H9 (cell line): ENCODE results near the gene BNIP1. TPM values are rescaled to one million over a fixed set of nuclear protein-coding genes. Genes with fewer than 3 reads are reported as not detected.
"Not testable (repeated sequence)": the region's sequence is repeated elsewhere in the genome, so short reads cannot be mapped to it uniquely, and the experiment has no call there.

Experiments
- DNase-seq: peaks from one replicate; pipeline ENCODE4 v3.0.0-alpha.2; 2017
- H2AFZ ChIP-seq: one replicate; pipeline ENCODE4 v1.6.1; 2013; ENCODE audit warnings: mild to moderate bottlenecking, low read length, control low read depth, moderate library complexity
- H2AK5ac ChIP-seq: 2 replicates; pipeline ENCODE4 v1.6.1; 2013; ENCODE audit warnings: low read length, control low read depth, mixed read lengths; ENCODE audit not compliant: insufficient read length
- H2BK120ac ChIP-seq: one replicate; pipeline ENCODE4 v1.6.1; 2013; ENCODE audit warnings: low read depth, mild to moderate bottlenecking, low read length, control low read depth, inconsistent platforms; ENCODE audit not compliant: poor library complexity, severe bottlenecking
- H2BK12ac ChIP-seq: 2 replicates; pipeline ENCODE4 v1.6.1; 2013; ENCODE audit warnings: low read length, control low read depth, mixed read lengths, low read depth; ENCODE audit not compliant: insufficient read length
- H2BK15ac ChIP-seq: 2 replicates; pipeline ENCODE4 v1.6.1; 2013; ENCODE audit warnings: low read depth, low read length, control low read depth
- H2BK20ac ChIP-seq: one replicate; pipeline ENCODE4 v1.6.1; 2013; ENCODE audit warnings: low read depth, mild to moderate bottlenecking, low read length, control low read depth, inconsistent platforms; ENCODE audit not compliant: poor library complexity, severe bottlenecking
- H2BK5ac ChIP-seq: 2 replicates; pipeline ENCODE4 v1.6.1; 2013; ENCODE audit warnings: low read length, control low read depth, mixed read lengths; ENCODE audit not compliant: insufficient read length
- H3K14ac ChIP-seq: 2 replicates; pipeline ENCODE4 v1.6.1; 2013; ENCODE audit warnings: low read length, control low read depth; ENCODE audit not compliant: insufficient read depth
- H3K18ac ChIP-seq: 2 replicates; pipeline ENCODE4 v1.6.1; 2013; ENCODE audit warnings: low read depth, mild to moderate bottlenecking, mixed read lengths, low read length, control low read depth; ENCODE audit not compliant: insufficient read length
- H3K23ac ChIP-seq: 2 replicates; pipeline ENCODE4 v1.6.1; 2013; ENCODE audit warnings: low read length, control low read depth, mixed read lengths, low read depth; ENCODE audit not compliant: insufficient read length
- H3K23me2 ChIP-seq: 2 replicates; pipeline ENCODE4 v1.6.1; 2013; ENCODE audit warnings: low read depth, mild to moderate bottlenecking, mixed read lengths, low read length, control low read depth; ENCODE audit not compliant: insufficient read length, poor library complexity, severe bottlenecking
- H3K27ac ChIP-seq: 2 replicates; pipeline ENCODE4 v1.5.1; 2013; ENCODE audit warnings: low read length, control low read depth, mixed read lengths, low read depth; ENCODE audit not compliant: insufficient read length
- H3K27me3 ChIP-seq: 2 replicates; pipeline ENCODE4 v1.6.1; 2013; ENCODE audit warnings: low read length, control low read depth, inconsistent platforms; ENCODE audit not compliant: insufficient read depth
- H3K4ac ChIP-seq: 2 replicates; pipeline ENCODE4 v1.6.1; 2013; ENCODE audit warnings: low read depth, mild to moderate bottlenecking, control low read depth, inconsistent platforms, low read length, moderate library complexity
- H3K4me1 ChIP-seq: 2 replicates; pipeline ENCODE4 v1.6.1; 2013; ENCODE audit warnings: low read length, control low read depth, inconsistent platforms; ENCODE audit not compliant: insufficient read depth
- H3K4me2 ChIP-seq: 2 replicates; pipeline ENCODE4 v1.6.1; 2013; ENCODE audit warnings: low read length, control low read depth, mixed read lengths; ENCODE audit not compliant: insufficient read length, insufficient read depth
- H3K56ac ChIP-seq: 2 replicates; pipeline ENCODE4 v1.6.1; 2013; ENCODE audit warnings: low read depth, mild to moderate bottlenecking, mixed read lengths, low read length, control low read depth; ENCODE audit not compliant: insufficient read length
- H3K79me1 ChIP-seq: 2 replicates; pipeline ENCODE4 v1.6.1; 2013; ENCODE audit warnings: low read depth, mild to moderate bottlenecking, moderate library complexity, low read length, control low read depth, inconsistent platforms; ENCODE audit not compliant: insufficient read depth, poor library complexity, severe bottlenecking
- H3K79me2 ChIP-seq: 2 replicates; pipeline ENCODE4 v1.6.1; 2013; ENCODE audit warnings: low read length, control low read depth, inconsistent platforms; ENCODE audit not compliant: insufficient read depth
- H3K9ac ChIP-seq: 2 replicates; pipeline ENCODE4 v1.6.1; 2013; ENCODE audit warnings: low read length, control low read depth, mixed read lengths; ENCODE audit not compliant: insufficient read length; ENCODE audit errors: extremely low read depth
- H3K9me3 ChIP-seq: one replicate; pipeline ENCODE4 v1.6.1; 2013; ENCODE audit warnings: low read depth, low read length, inconsistent platforms; ENCODE audit not compliant: control insufficient read depth
- H3T11ph ChIP-seq: one replicate; pipeline ENCODE4 v1.6.1; 2013; ENCODE audit warnings: mild to moderate bottlenecking, low read length, control low read depth, inconsistent platforms
- H4K20me1 ChIP-seq: one replicate; pipeline ENCODE4 v1.6.1; 2013; ENCODE audit not compliant: control insufficient read depth, insufficient read length, insufficient read depth
- H4K5ac ChIP-seq: 2 replicates; pipeline ENCODE4 v1.6.1; 2013; ENCODE audit warnings: low read depth, mild to moderate bottlenecking, mixed read lengths, low read length, control low read depth; ENCODE audit not compliant: insufficient read length
- H4K8ac ChIP-seq: replicated peaks from 2 replicates; pipeline ENCODE4 v1.6.1; 2013; ENCODE audit warnings: low read length, control low read depth, mixed read lengths, low read depth; ENCODE audit not compliant: insufficient read length
- H4K91ac ChIP-seq: 2 replicates; pipeline ENCODE4 v1.6.1; 2013; ENCODE audit warnings: low read depth, mild to moderate bottlenecking, moderate library complexity, mixed read lengths, low read length, control low read depth; ENCODE audit not compliant: insufficient read length
- H3K27ac Mint-ChIP-seq, 3 experiments: 2 replicates in 2 of 3; 3 replicates in 1 of 3; pipeline ENCODE4 v1.8.0; 2020 to 2021; ENCODE audit warnings: mixed read lengths in 3 of 3, mild to moderate bottlenecking in 1 of 3, moderate library complexity in 1 of 3
- H3K27me3 Mint-ChIP-seq: 2 replicates; pipeline ENCODE4 v1.8.0; 2021; ENCODE audit warnings: low read depth, mild to moderate bottlenecking, moderate library complexity, mixed read lengths
- H3K36me3 Mint-ChIP-seq, 3 experiments: 2 replicates in 2 of 3; 3 replicates in 1 of 3; pipeline ENCODE4 v1.8.0; 2020 to 2021; ENCODE audit warnings: low read depth in 3 of 3, mixed read lengths in 3 of 3; ENCODE audit not compliant: insufficient read depth in 1 of 3
- H3K4me1 Mint-ChIP-seq, 2 experiments: 2 replicates each; pipeline ENCODE4 v1.8.0; 2020; ENCODE audit warnings: mixed read lengths in 2 of 2
- H3K4me3 Mint-ChIP-seq, 2 experiments: 2 replicates in 1 of 2; 3 replicates in 1 of 2; pipeline ENCODE4 v1.8.0; 2020 to 2021; ENCODE audit warnings: mild to moderate bottlenecking in 2 of 2, mixed read lengths in 2 of 2, moderate library complexity in 1 of 2
- H3K9me3 Mint-ChIP-seq, 2 experiments: 2 replicates in 1 of 2; 3 replicates in 1 of 2; pipeline ENCODE4 v1.8.0; 2020; ENCODE audit warnings: mild to moderate bottlenecking in 2 of 2, mixed read lengths in 2 of 2, moderate library complexity in 1 of 2
- CTCF ChIP-seq: fragments of 200-600 bp; sonication (generic); conservative IDR thresholded peaks from 3 replicates; pipeline ENCODE4 v1.8.0; 2021; ENCODE audit warnings: antibody characterized with exemption, mild to moderate bottlenecking
- WGBS: extraction: QIAGEN DNeasy Blood & Tissue Kit; methylation state at CpG from one replicate; pipeline ENCODE4 v1.1.7; 2013; ENCODE audit warnings: missing lambda C conversion rate, low lambda C conversion rate, mixed read lengths; ENCODE audit not compliant: insufficient read length; ENCODE audit errors: extremely low coverage; 5-methylcytosine and 5-hydroxymethylcytosine counted together
- total RNA-seq: library from RNA; stranded (reverse); gene quantifications from 2 replicates; pipeline ENCODE4 v1.2.1, GENCODE V29; 2021

Gene BNIP1
- total RNA-seq, 1 experiment from 2014 or later, result 8.8 TPM

GRCh38 chr5:173153842-173154241, 9.5 kb downstream of the BNIP1 start:
- H3K9me3 Mint-ChIP-seq, result no peaks in the 10 kb centered on the region
- Histone ChIP-seq H3K27me3 (no peaks in the 10 kb centered on the region), H4K91ac (no peak overlapping the region), H4K8ac (no peak overlapping the region), H3K4me1 (no peaks in the 10 kb centered on the region), H2BK12ac (no peak overlapping the region), H2BK120ac (no peak overlapping the region), H2BK15ac (no peak overlapping the region), H2AK5ac (no peak overlapping the region), H2BK5ac (no peak overlapping the region), H4K20me1 (no peaks in the 10 kb centered on the region), H2AFZ (no peak overlapping the region), H3K18ac (no peak overlapping the region), H4K5ac (no peak overlapping the region), H3K4ac (no peak overlapping the region), H3K9me3 (no peaks in the 10 kb centered on the region), H3K23ac (no peak overlapping the region), H3K79me1 (no peaks in the 10 kb centered on the region), H3T11ph (no peak overlapping the region), H3K23me2 (no peaks in the 10 kb centered on the region), H3K4me2 (no peak overlapping the region), H3K79me2 (no peaks in the 10 kb centered on the region), H2BK20ac (peak overlapping the region; percentile 83), H3K9ac (no peak overlapping the region), H3K27ac (no peak overlapping the region), H3K14ac (no peak overlapping the region), H3K56ac (no peak overlapping the region)
- no peak for TF ChIP-seq CTCF
- no peak overlapping the region for H3K4me3 Mint-ChIP-seq
- WGBS, result no CpG with 5 or more reads among the region's 7 CpGs
- no peaks in the 10 kb centered on the region for H3K4me1 Mint-ChIP-seq
- no peaks in the 10 kb centered on the region for H3K27me3 Mint-ChIP-seq
- DNase-seq, result no peak
- peaks cover 5 to 39% (median 29%) of the 10 kb centered on the region in 3 experiments for H3K36me3 Mint-ChIP-seq
- H3K27ac Mint-ChIP-seq, result peak overlapping the region in 1 of 3 experiments; percentile 32; a peak in 1 of 7 replicates

GRCh38 chr5:173154619-173155018, 10.3 kb downstream of the BNIP1 start:
- H2BK12ac ChIP-seq, H3K27me3 Mint-ChIP-seq, H2AK5ac ChIP-seq, H2AFZ ChIP-seq, H3K27ac Mint-ChIP-seq, H3K23me2 ChIP-seq, H3K9ac ChIP-seq, H3K4me1 ChIP-seq, H3K4me1 Mint-ChIP-seq, H3K56ac ChIP-seq, H4K5ac ChIP-seq, H2BK20ac ChIP-seq, H3T11ph ChIP-seq, H3K9me3 Mint-ChIP-seq, H3K18ac ChIP-seq, H4K8ac ChIP-seq, H3K23ac ChIP-seq, H3K4ac ChIP-seq, H3K4me3 Mint-ChIP-seq, H2BK5ac ChIP-seq, DNase-seq, H4K91ac ChIP-seq, H3K9me3 ChIP-seq, H3K27ac ChIP-seq, H2BK120ac ChIP-seq, H3K79me2 ChIP-seq, H3K27me3 ChIP-seq, H3K14ac ChIP-seq, H4K20me1 ChIP-seq, H3K4me2 ChIP-seq, H3K79me1 ChIP-seq, H2BK15ac ChIP-seq: not testable (repeated sequence)
- H3K36me3 Mint-ChIP-seq, result peaks cover 2 to 33% (median 21%) of the 10 kb centered on the region in 3 experiments; a peak in 5 of 7 replicates
- WGBS, result no CpG with 5 or more reads among the region's 5 CpGs
